DMS 273 (cell line): ENCODE data around the gene AGR2.

Source experiments
- DNase-seq: peaks from one replicate; lab custom pipeline; 2025; ENCODE audit not compliant: unreplicated experiment; lab: John Stamatoyannopoulos, UW

Gene AGR2

GRCh38 chr7:16743236-16743635, 61.6 kb downstream of the AGR2 start:
- DNase-seq, result no peak

- no peak for DNase-seq
Observed at GRCh38 chr7:16742547-16742946, 62.3 kb downstream of the AGR2 start.
